HG03175 (cell line): Measurements from ENCODE around the gene HS6ST3.

Experiments
- ATAC-seq: cut with Tn5 transposase; IDR thresholded peaks from one replicate; pipeline ENCODE4 v1.9.1; 2021; ENCODE audit warnings: mild to moderate bottlenecking, moderate library complexity; ENCODE audit not compliant: unreplicated experiment

The HS6ST3 gene

DNA sequence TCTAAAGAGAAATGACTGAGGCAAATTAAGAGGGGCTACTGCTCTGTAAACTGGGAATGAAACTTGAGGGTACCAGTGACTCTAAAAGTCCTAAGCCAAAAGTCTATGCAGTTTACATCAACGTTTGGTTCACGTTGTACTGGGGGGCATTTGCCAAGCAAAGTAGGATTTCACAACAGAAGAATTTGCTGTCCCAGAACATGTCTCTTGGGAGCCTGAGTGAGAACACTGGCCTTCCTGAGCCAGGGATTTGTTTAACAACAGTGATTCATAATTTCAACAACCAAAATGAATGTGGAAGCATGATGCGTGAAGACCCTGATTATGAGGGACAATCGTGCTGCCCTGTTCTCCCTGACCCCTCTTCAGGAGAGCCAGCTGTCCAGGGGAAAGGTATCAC, 726.4 kb downstream of the HS6ST3 start:
- ATAC-seq, result no peak

- no peak for ATAC-seq
Observed at GRCh38 chr13:96816874-96817273, 727.0 kb downstream of the HS6ST3 start.

DNA sequence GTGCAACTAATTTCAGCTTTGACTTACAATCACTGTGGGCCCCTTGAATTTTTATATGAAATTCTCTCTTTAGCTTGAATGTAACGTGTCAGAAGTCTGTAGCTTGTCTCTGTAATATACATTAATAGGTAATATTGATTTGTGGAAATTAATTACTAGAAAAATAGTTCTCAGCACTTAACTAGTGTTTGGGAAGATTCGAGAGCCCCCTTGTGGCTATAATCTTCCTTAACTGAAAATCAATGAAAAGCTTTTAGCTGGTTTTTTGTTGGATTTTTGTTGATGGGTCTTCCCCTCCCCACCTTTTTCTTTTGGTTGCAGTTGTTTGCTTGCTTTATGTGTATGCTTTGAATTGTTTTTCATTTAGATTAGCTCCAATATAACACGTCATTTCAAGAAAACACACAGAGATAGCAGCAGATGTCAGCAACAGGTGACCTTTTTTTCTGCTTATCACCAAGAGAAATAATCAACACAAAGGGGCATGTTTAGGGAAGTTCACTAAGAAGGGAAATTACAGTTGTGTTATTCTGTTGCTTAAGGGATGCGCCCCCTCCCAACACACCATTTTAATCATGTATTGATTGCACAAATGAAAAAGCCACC, 727.5 kb downstream of the HS6ST3 start:
- no peak for ATAC-seq

DNA sequence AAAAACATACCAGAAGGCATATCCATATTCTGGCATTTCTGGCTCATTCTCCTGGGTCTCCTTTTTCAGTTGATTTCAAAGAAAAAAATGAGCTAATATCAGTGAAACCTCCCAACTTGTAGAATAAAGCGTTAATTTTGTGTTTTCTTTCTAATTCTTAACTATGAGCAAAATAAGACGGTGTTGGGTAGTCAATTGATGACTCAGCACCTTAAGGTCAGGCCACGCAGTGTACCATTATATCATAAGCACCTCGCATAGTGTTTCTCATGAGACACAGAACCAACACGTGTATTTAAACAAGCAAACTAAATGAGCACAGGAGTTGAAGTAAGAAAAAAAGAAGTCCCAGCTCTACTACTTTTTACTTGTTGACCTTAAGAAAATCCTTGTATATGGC, 729.5 kb downstream of the HS6ST3 start:
- no peak for ATAC-seq

DNA sequence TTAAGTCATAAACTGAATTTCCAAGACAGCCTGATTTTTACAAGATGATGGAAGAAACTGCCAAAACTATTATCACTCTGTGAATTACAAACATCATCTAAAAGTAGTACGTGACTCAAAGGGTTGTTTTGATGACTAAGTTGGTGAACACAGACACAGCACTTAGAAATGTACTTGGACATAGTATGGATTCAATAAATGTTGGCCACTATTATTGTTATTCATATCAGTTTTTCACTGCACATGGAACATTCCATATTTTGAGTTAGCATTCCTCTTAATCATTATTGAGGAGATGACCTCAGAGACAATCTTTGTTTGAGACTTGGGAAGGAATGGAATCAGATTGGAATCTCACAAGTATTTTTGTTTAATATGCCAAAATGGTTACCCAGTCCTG, 731.5 kb downstream of the HS6ST3 start:
- ATAC-seq, result no peak

GRCh38 chr13:96821971-96822370, 732.1 kb downstream of the HS6ST3 start:
- no peak for ATAC-seq

GRCh38 chr13:96822895-96823294, 733.0 kb downstream of the HS6ST3 start:
- peak; percentile 57 for ATAC-seq

DNA sequence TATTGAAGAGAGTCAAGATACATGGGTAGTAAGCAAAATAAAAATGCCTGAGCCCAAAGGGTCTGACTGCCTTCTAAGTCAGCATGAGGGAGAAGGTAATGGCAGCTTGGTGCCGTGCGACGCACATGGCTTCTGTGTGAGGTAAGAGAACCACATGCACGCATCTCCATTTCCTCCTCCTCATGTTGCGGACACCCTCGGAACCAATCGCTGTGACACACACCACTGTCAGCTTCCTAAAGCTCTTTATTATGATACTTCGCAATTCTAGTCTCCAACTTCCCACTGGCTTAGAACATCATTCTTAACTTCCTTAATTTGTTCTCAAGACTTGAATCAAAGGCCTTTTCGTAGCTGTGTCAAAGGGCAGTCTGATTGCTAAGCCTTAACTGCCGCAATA, 734.2 kb downstream of the HS6ST3 start:
- no peak for ATAC-seq

GRCh38 chr13:96825653-96826052, 735.7 kb downstream of the HS6ST3 start:
- no peak for ATAC-seq

GRCh38 chr13:96834626-96835025, 744.7 kb downstream of the HS6ST3 start:
- no peak for ATAC-seq

GRCh38 chr13:96835546-96835945, 745.6 kb downstream of the HS6ST3 start:
- no peak for ATAC-seq

GRCh38 chr13:96836733-96837132, 746.8 kb downstream of the HS6ST3 start:
- ATAC-seq, result no peak

DNA sequence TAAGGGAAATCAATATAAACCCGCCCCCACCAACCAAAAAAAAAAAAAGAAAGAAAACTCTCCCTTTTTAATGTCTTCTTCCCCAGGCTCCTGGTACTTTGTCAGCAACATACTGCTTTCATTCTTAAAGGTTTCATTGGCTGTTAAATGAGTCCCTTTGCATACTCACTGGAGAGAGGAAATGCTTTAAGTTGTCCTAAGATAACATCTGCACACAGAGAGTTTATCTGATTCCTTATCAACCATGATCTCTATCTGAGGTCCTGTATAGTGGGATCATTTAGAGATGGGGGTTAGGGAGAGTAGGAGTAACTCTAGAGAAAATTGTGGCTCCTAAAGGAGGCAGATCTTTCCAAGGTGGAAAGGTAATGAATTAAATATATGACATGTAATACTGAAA, 747.9 kb downstream of the HS6ST3 start:
- no peak for ATAC-seq

DNA sequence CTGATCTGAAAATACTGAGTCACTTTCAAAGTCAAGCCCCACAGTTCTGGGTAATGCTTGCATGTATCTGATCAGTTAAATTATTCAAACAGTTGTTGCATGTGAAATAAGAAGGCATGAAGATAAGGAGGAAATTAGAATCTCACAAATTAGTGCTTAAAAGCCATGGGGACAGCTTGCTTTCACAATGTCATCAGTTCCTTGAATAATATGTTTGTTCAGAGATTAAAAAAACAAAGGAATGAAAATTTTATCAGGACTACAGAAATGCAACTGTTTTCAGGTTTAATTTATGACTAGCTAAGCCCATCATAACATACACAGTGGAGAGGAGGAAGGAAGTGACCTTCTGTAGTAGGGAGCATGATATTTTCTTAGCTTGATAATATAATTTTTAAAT, 754.3 kb downstream of the HS6ST3 start:
- ATAC-seq, result no peak

DNA sequence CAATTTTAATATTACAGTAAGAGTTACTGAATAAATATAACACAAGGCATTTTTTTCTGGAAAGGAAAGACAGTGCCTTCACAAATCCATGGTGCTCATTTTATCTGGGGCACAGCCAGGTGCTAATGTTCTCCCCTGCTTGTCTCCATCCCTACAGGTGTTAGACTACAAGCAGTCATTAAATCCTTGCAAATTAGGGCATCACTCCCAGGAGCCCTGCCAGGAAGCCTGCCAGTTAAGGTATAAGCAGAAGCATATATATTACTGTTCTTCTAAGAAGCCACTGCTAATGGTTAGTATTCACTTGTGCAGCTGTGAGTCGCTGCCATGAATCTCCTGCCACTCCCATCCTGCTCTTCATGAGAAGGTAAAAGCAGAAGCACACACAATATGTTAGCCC, 754.7 kb downstream of the HS6ST3 start:
- no peak for ATAC-seq

- no peak for ATAC-seq
Observed at GRCh38 chr13:96848286-96848685, 758.4 kb downstream of the HS6ST3 start.

DNA sequence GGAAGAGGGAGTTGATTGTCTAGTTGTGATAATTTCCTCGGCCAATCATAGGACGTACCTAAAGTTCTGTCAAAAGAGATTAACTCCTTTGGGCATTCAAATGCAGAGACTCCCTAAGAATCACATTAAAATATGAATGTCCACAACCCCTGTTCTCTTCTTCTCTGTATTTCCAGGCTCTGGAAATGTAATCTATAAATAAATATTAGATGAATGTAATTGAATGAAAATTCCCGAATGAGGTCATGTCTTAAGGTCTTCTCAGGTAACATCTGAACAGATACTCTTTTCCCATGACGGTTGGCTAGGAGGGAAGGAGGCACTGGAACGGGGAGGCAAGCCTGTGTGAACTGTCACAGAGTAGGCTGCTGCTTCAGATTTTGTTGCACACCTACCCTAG, 759.2 kb downstream of the HS6ST3 start:
- ATAC-seq, result no peak

DNA sequence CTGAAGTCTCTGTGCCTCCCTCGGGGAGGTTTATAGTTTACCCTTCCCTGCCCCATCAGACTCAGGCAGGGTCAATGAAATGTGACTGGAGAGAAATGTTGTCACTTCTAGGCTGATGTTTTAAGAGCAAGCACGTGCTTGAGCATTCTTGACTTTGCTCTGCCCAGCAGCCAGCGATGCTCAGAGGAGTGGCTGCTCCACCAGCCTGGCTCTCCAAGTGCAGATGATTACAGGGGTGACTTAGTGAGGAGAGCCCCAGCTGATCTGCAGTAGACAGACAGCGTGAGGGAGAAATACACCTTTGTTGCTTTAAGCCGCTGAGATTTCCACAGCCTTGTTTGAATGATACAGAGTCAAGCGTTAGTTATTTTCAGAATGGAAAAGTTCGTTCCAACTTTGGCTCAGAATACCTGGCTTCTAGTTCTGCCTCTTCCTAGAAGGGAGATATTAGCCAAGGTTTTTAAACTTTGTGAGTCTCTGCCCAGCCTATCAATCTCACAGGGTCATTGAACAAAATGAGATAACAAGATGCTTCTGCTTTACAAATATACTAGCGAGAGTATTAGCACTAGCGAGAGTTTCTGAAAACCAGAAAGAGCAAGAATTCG, 760.7 kb downstream of the HS6ST3 start:
- no peak for ATAC-seq

- ATAC-seq, result no peak
Observed at GRCh38 chr13:96851856-96852445, 762.0 kb downstream of the HS6ST3 start.

GRCh38 chr13:96858133-96858826, 768.4 kb downstream of the HS6ST3 start:
- no peak for ATAC-seq

DNA sequence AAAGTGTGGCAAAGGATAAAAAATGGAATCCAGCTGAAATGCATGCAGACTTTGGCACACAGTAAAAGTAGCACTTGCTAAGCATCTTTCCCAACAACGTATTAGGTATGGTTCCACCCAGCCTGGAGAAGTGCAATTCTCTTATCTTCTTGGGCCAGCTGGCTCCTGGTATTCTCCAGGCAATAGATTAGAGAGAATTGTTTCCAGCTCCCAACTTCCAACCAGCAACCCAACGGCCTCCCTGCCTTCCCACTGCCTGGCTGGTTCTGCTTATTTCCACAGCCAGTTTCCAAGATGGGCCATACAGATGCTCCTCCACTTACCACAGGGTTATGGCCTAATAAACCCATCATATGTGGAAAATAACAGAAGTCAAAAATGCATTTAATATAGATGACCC, 771.0 kb downstream of the HS6ST3 start:
- ATAC-seq, result no peak

GRCh38 chr13:96862093-96862492, 772.2 kb downstream of the HS6ST3 start:
- no peak for ATAC-seq
